GM12892 (cell line): ENCODE measurements around the gene PNMA3.

Experiments
- POLR2A ChIP-seq: IDR thresholded peaks from 2 replicates; pipeline ENCODE4 v1.6.1; 2011; ENCODE audit warnings: low read depth, low read length, control low read depth
- POLR2AphosphoS5 ChIP-seq: IDR thresholded peaks from 2 replicates; pipeline ENCODE4 v1.6.1; 2011; ENCODE audit warnings: low read depth, low read length, control low read depth

GRCh38 chrX:153075366-153075765 is 19.1 kb downstream of the PNMA3 start:
- TF ChIP-seq POLR2A (no peak), POLR2AphosphoS5 (no peak)
